Activated T-helper 1 cell treated with anti-CD3 and anti-CD28 coated beads, Interleukin-12 subunit alpha, Interleukin-12 subunit beta, Interleukin-2, Interleukin-4 antibody, amounts not matched to agents 30 ng/mL and 10 ng/mL and 1 ng/mL, durations not matched to agents 14 hours and 24 hours and 36 hours (primary cell): Measurements from ENCODE around the gene ZNF484. TPM values are rescaled to one million over a fixed set of nuclear protein-coding genes. Genes with fewer than 3 reads are reported as not detected.
"Not testable (repeated sequence)": the region's sequence is repeated elsewhere in the genome, so short reads cannot be mapped to it uniquely, and the experiment has no call there.

Source experiments
- DNase-seq: peaks from one replicate; pipeline ENCODE4 v3.0.0; 2021; ENCODE audit warnings: low spot score
- H3K27ac Mint-ChIP-seq: one replicate; pipeline ENCODE4 v1.8.0; 2021; ENCODE audit warnings: mild to moderate bottlenecking, mixed read lengths
- H3K27me3 Mint-ChIP-seq: one replicate; pipeline ENCODE4 v1.8.0; 2022; ENCODE audit warnings: mild to moderate bottlenecking, moderate library complexity, mixed read lengths; ENCODE audit not compliant: insufficient read depth
- H3K36me3 Mint-ChIP-seq: one replicate; pipeline ENCODE4 v1.8.0; 2021; ENCODE audit warnings: low read depth, mixed read lengths
- H3K4me1 Mint-ChIP-seq: one replicate; pipeline ENCODE4 v1.8.0; 2021; ENCODE audit warnings: low read depth, mixed read lengths
- H3K4me3 Mint-ChIP-seq: one replicate; pipeline ENCODE4 v1.8.0; 2021; ENCODE audit warnings: mild to moderate bottlenecking, moderate library complexity, mixed read lengths
- H3K9me3 Mint-ChIP-seq: one replicate; pipeline ENCODE4 v1.8.0; 2021; ENCODE audit warnings: mixed read lengths
- intact Hi-C: fragments of 100-400 bp; cut with micrococcal nuclease; formaldehyde crosslinking; loops from one replicate; pipeline ENCODE4 v1.15.1; 2024
- total RNA-seq: library from RNA; stranded (reverse); gene quantifications from 2 replicates; pipeline ENCODE4 v1.2.3, GENCODE V29; 2022

ZNF484 gene
- total RNA-seq, 1 donor from 2014 or later = 8.1 TPM

DNA sequence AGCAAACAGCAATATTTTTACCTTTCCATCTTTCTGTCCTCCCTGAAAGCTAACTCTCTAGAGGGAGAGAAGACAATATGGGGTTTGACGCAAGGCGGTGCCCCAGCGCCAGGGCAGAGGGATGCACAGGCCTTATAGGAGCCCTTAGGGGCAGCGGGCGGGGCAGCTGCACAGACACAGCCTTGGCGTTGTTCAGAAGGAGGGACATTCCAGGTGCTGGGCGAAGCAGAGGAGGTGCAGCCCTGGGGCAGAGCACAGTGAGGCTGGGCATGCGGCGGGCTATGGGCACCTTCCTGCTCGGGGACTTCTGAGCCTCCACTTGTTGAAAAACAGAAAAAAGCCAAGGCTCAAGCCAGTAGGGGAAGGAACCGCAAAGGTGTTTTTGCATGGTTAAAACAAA is 79.5 kb downstream of the ZNF484 start:
- H3K4me1 Mint-ChIP-seq = peaks cover 12% of the 10 kb centered on the region
- no peak overlapping the region for H3K27ac Mint-ChIP-seq
- intact Hi-C loops = loop anchor here (10.0 kb wide), 1 partner anchor 164 kb away; no protein-coding TSS in a partner anchor
- H3K27me3 Mint-ChIP-seq = peaks cover 18% of the 10 kb centered on the region
- no peak for DNase-seq
- no peaks in the 10 kb centered on the region for H3K9me3 Mint-ChIP-seq
- no peaks in the 10 kb centered on the region for H3K36me3 Mint-ChIP-seq
- no peak overlapping the region for H3K4me3 Mint-ChIP-seq

DNA sequence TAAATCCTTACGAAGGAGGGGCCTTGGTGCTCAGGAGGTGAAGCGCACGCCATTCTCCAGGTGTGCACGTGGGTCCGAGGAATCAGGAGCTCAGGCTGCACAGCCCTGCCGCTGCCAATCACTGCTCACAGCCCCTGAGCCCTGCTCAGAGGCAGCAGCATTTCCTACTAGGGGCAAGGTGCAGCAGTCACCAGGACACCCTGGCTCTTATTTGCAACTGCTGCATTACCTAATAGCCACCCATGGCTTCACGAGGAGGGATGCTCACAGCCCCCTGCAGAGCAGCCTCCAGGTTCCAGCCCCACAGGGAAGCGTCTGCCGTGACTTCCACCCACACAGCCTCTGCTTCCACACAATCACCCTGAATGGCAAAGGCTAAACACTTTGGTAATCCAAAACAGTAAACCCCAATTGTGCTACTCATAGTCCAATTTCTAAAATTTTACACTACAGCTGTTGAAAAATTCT is 81.5 kb downstream of the ZNF484 start:
- not testable (repeated sequence) for H3K9me3 Mint-ChIP-seq, H3K4me3 Mint-ChIP-seq, DNase-seq, H3K36me3 Mint-ChIP-seq, H3K27ac Mint-ChIP-seq
- peaks cover 12% of the 10 kb centered on the region for H3K4me1 Mint-ChIP-seq
- intact Hi-C loops = loop anchor here (10.0 kb wide), 1 partner anchor 162 kb away; no protein-coding TSS in a partner anchor
- peaks cover 18% of the 10 kb centered on the region for H3K27me3 Mint-ChIP-seq

DNA sequence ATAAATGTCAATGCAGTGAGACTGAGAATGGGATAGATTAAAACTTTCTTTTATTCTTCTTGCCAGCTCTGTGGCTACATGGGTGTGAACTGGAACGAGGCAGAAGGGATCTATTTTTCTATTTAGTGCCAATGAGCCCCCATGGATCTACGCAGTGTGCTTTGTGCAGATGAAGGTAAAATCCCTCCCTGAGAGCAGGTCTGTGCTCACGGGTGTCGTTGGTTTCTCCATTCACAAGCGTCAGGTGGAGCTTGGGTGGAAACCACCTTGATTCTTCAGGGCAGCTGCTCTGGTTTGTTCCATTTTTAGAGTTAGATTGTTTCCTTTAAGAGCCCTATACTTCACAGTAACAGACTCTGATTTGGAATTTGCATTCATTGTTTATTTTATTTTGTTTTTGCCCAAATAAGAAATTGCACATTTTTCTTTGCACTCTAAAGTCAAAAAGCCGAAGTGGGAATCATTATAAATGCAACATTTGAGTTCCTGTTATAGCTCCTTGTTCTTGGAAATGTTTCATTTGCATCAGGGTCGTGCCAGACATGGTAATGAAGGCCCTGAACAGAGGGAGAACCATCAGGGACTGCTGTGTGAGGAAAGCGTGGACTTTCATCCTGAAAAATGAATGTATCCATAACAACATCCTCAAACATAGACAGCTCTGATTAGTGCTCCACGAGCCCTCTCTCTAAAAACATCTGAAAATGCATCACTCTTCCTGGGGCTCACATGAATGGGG is 82.1 kb downstream of the ZNF484 start:
- intact Hi-C loops = loop anchor here (10.0 kb wide), 1 partner anchor 161 kb away; no protein-coding TSS in a partner anchor
- DNase-seq = no peak
- Mint-ChIP-seq H3K27ac (no peak overlapping the region), H3K4me1 (peaks cover 19% of the 10 kb centered on the region), H3K4me3 (no peak overlapping the region), H3K36me3 (no peaks in the 10 kb centered on the region), H3K9me3 (no peaks in the 10 kb centered on the region), H3K27me3 (peaks cover 18% of the 10 kb centered on the region)

Other genes starting within 250 kb of the ZNF484 start
- gene IPPK, start 207.9 kb downstream of the ZNF484 start, total RNA-seq = 14.8 and 14.9 TPM in 2 replicates
- gene BICD2, start 113.2 kb downstream of the ZNF484 start, total RNA-seq = 28.9 and 29.4 TPM in 2 replicates
- 43.9 and 44.0 TPM in 2 replicates for gene FGD3, start 69.5 kb upstream of the ZNF484 start, total RNA-seq
- gene SUSD3, start 180.7 kb upstream of the ZNF484 start, total RNA-seq = 31.7 and 33.2 TPM in 2 replicates
- gene CARD19, start 218.2 kb upstream of the ZNF484 start, total RNA-seq = 40.5 and 41.7 TPM in 2 replicates